ENCODE measurements around the gene SUCLG2.

Gene SUCLG2

DNA sequence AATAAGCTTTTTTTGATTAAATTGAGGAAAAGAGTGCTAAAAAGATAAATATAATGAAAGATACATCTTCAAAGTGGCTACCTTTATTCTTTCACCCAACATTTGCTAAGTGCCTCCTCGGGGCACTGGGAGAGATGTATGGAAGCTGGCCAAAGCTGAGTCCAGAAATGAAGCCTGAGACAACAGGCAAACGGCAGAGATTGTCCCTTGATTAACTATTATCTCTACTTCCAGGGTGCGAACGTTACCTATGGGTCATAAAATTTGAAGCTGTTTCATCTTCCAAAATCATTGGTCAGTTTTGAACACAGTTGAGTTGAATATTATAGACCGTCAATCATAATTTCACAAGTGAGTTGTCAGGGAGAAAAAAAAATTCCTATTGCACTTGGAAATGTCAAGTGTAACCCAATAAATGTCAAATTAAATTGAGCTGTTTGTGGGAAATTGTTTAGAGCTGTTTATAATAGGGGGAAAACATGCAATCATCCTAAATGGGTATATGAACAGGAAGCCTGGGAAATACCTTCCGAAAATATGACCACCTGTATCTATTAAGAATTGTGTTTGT is 73.9 kb downstream of the SUCLG2 start:
- ATAC-seq: no peak
- TF ChIP-seq CSDC2 (CRISPR knock-in tag; IDR thresholded peaks at IDR 0.05): no peak
- TF ChIP-seq, protein P1, sequence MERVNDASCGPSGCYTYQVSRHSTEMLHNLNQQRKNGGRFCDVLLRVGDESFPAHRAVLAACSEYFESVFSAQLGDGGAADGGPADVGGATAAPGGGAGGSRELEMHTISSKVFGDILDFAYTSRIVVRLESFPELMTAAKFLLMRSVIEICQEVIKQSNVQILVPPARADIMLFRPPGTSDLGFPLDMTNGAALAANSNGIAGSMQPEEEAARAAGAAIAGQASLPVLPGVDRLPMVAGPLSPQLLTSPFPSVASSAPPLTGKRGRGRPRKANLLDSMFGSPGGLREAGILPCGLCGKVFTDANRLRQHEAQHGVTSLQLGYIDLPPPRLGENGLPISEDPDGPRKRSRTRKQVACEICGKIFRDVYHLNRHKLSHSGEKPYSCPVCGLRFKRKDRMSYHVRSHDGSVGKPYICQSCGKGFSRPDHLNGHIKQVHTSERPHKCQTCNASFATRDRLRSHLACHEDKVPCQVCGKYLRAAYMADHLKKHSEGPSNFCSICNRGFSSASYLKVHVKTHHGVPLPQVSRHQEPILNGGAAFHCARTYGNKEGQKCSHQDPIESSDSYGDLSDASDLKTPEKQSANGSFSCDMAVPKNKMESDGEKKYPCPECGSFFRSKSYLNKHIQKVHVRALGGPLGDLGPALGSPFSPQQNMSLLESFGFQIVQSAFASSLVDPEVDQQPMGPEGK (CRISPR knock-in tag; IDR thresholded peaks at IDR 0.05; ENCODE audit: borderline replicate concordance): no peak
- TF ChIP-seq ZFP30 (CRISPR knock-in tag; IDR thresholded peaks at IDR 0.05): no peak
- TF ChIP-seq ZNF565 (CRISPR knock-in tag; conservative IDR thresholded peaks at IDR 0.05; ENCODE audit: low read depth): no peak
- TF ChIP-seq TOX (CRISPR knock-in tag; IDR thresholded peaks at IDR 0.05; ENCODE audit: borderline replicate concordance): no peak
- no peak for TF ChIP-seq ZNF8 (CRISPR knock-in tag; IDR thresholded peaks at IDR 0.05)
- TF ChIP-seq ZNF70 (CRISPR knock-in tag; IDR thresholded peaks at IDR 0.05): no peak
- TF ChIP-seq, protein P2, sequence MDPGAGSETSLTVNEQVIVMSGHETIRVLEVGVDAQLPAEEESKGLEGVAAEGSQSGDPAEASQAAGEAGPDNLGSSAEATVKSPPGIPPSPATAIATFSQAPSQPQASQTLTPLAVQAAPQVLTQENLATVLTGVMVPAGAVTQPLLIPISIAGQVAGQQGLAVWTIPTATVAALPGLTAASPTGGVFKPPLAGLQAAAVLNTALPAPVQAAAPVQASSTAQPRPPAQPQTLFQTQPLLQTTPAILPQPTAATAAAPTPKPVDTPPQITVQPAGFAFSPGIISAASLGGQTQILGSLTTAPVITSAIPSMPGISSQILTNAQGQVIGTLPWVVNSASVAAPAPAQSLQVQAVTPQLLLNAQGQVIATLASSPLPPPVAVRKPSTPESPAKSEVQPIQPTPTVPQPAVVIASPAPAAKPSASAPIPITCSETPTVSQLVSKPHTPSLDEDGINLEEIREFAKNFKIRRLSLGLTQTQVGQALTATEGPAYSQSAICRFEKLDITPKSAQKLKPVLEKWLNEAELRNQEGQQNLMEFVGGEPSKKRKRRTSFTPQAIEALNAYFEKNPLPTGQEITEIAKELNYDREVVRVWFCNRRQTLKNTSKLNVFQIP (CRISPR knock-in tag; IDR thresholded peaks at IDR 0.05; ENCODE audit: borderline replicate concordance, low read depth): no peak
- no peak for TF ChIP-seq ISL1 (CRISPR knock-in tag; IDR thresholded peaks at IDR 0.05)
- TF ChIP-seq PPARA (CRISPR knock-in tag; IDR thresholded peaks at IDR 0.05; ENCODE audit: borderline replicate concordance): no peak
- no peak for TF ChIP-seq OSR1 (CRISPR knock-in tag; IDR thresholded peaks at IDR 0.05)
- no peak for TF ChIP-seq ARNTL (CRISPR knock-in tag; IDR thresholded peaks at IDR 0.05; ENCODE audit: borderline replicate concordance, low read depth)
- no peak for TF ChIP-seq ZC3H10 (CRISPR knock-in tag; IDR thresholded peaks at IDR 0.05)
- TF ChIP-seq ZFP3 (CRISPR knock-in tag; IDR thresholded peaks at IDR 0.05): no peak

DNA sequence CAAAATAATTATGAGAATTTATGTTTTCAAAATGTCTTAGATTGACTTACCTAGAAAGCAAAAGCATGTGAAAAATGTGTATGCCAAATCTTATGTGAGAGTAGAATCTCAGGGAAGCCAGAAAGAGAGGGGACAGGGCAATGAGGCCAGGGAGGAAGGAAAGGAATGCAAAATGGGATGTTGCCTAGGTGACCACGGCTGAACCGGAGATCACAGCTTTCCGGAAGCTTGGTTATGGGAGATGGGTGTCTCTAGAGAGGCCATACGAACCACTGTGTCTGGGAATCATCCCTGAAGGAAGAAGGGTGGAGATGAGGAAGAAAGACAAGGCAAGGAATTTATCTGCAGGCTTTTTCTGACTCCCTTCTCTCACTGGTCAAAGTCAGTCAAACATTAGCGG is 76.0 kb downstream of the SUCLG2 start:
- ATAC-seq: no peak

DNA sequence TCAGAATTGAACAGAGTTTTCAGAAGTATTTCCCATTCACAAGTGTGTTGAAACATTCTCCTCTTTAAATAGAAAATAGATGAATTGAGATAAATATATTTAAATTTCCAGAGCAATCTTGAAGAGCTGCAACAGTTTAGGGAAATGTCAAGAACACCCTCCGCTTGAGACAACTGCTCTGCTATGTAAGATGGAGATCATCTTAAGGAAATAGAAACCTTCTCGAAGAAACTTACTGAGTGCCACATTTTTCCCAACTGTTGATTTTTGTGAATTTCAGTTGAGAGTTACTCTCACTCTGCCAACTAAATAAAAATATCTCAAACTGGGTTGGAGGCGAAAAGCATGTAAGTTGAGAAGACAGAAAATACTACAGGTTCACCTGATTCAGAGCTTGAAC is 78.0 kb downstream of the SUCLG2 start:
- TF ChIP-seq ISL1 (CRISPR knock-in tag; IDR thresholded peaks at IDR 0.05) (no peak), PPARA (CRISPR knock-in tag; IDR thresholded peaks at IDR 0.05; ENCODE audit: borderline replicate concordance) (no peak), ZNF8 (CRISPR knock-in tag; IDR thresholded peaks at IDR 0.05) (no peak), TCF4 (CRISPR knock-in tag; IDR thresholded peaks at IDR 0.05; ENCODE audit: borderline replicate concordance) (no peak)
- TF ChIP-seq, protein P3, sequence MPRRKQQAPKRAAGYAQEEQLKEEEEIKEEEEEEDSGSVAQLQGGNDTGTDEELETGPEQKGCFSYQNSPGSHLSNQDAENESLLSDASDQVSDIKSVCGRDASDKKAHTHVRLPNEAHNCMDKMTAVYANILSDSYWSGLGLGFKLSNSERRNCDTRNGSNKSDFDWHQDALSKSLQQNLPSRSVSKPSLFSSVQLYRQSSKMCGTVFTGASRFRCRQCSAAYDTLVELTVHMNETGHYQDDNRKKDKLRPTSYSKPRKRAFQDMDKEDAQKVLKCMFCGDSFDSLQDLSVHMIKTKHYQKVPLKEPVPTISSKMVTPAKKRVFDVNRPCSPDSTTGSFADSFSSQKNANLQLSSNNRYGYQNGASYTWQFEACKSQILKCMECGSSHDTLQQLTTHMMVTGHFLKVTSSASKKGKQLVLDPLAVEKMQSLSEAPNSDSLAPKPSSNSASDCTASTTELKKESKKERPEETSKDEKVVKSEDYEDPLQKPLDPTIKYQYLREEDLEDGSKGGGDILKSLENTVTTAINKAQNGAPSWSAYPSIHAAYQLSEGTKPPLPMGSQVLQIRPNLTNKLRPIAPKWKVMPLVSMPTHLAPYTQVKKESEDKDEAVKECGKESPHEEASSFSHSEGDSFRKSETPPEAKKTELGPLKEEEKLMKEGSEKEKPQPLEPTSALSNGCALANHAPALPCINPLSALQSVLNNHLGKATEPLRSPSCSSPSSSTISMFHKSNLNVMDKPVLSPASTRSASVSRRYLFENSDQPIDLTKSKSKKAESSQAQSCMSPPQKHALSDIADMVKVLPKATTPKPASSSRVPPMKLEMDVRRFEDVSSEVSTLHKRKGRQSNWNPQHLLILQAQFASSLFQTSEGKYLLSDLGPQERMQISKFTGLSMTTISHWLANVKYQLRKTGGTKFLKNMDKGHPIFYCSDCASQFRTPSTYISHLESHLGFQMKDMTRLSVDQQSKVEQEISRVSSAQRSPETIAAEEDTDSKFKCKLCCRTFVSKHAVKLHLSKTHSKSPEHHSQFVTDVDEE (CRISPR knock-in tag; IDR thresholded peaks at IDR 0.05): no peak
- TF ChIP-seq, protein P2 (CRISPR knock-in tag; IDR thresholded peaks at IDR 0.05; ENCODE audit: borderline replicate concordance, low read depth): no peak
- ATAC-seq: no peak

More for the DNA sequence above, 76.0 kb downstream of the SUCLG2 start:
- no peak for TF ChIP-seq ZC3H10 (CRISPR knock-in tag; IDR thresholded peaks at IDR 0.05)
- no peak for TF ChIP-seq ZNF565 (CRISPR knock-in tag; conservative IDR thresholded peaks at IDR 0.05; ENCODE audit: low read depth)
- no peak for TF ChIP-seq ARNTL (CRISPR knock-in tag; IDR thresholded peaks at IDR 0.05; ENCODE audit: borderline replicate concordance, low read depth)
- no peak for TF ChIP-seq RARB (CRISPR knock-in tag; IDR thresholded peaks at IDR 0.05)
- no peak for TF ChIP-seq ZNF8 (CRISPR knock-in tag; IDR thresholded peaks at IDR 0.05)
- TF ChIP-seq TCF4 (CRISPR knock-in tag; IDR thresholded peaks at IDR 0.05; ENCODE audit: borderline replicate concordance): no peak
- TF ChIP-seq TOX (CRISPR knock-in tag; IDR thresholded peaks at IDR 0.05; ENCODE audit: borderline replicate concordance): no peak

DNA sequence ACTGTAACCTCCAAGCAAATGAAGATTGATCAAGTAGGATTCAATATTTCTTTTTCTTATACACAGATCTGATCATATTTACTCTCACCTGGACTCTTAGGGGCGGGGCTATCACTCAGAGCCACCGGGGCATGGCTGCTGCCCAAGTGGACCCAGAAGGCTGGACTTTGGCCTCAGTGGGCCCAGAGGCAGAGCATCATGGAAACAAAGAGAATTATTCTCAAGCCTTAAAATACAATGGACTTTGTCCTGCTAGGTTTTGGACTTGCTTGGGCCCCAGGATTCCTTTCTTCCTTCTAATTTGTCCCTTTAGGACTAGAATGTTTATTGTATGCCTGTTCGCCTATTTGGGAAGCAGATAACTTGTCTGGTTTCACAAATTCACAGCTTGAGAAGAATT is 85.1 kb downstream of the SUCLG2 start:
- TF ChIP-seq GLIS3 (CRISPR knock-in tag; IDR thresholded peaks at IDR 0.05): no peak
- no peak for TF ChIP-seq OSR1 (CRISPR knock-in tag; IDR thresholded peaks at IDR 0.05)
- TF ChIP-seq ISL1 (CRISPR knock-in tag; IDR thresholded peaks at IDR 0.05): no peak
- TF ChIP-seq ZFP30 (CRISPR knock-in tag; IDR thresholded peaks at IDR 0.05): no peak
- no peak for TF ChIP-seq TOX (CRISPR knock-in tag; IDR thresholded peaks at IDR 0.05; ENCODE audit: borderline replicate concordance)
- TF ChIP-seq BACH2 (CRISPR knock-in tag; IDR thresholded peaks at IDR 0.05; ENCODE audit: borderline replicate concordance): no peak
- TF ChIP-seq, protein P3 (CRISPR knock-in tag; IDR thresholded peaks at IDR 0.05): no peak
- TF ChIP-seq PPARA (CRISPR knock-in tag; IDR thresholded peaks at IDR 0.05; ENCODE audit: borderline replicate concordance): no peak
- no peak for TF ChIP-seq ZNF70 (CRISPR knock-in tag; IDR thresholded peaks at IDR 0.05)
- TF ChIP-seq, protein P4, sequence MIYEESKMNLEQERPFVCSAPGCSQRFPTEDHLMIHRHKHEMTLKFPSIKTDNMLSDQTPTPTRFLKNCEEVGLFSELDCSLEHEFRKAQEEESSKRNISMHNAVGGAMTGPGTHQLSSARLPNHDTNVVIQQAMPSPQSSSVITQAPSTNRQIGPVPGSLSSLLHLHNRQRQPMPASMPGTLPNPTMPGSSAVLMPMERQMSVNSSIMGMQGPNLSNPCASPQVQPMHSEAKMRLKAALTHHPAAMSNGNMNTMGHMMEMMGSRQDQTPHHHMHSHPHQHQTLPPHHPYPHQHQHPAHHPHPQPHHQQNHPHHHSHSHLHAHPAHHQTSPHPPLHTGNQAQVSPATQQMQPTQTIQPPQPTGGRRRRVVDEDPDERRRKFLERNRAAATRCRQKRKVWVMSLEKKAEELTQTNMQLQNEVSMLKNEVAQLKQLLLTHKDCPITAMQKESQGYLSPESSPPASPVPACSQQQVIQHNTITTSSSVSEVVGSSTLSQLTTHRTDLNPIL (CRISPR knock-in tag; IDR thresholded peaks at IDR 0.05; ENCODE audit: low read depth): no peak
- TF ChIP-seq RARB (CRISPR knock-in tag; IDR thresholded peaks at IDR 0.05): no peak
- TF ChIP-seq ARNTL (CRISPR knock-in tag; IDR thresholded peaks at IDR 0.05; ENCODE audit: borderline replicate concordance, low read depth): no peak

More for the DNA sequence above, 85.1 kb downstream of the SUCLG2 start:
- no peak for ATAC-seq

Data from SK-N-SH treated with all-trans-retinoic acid at 6 μM for 48 hours (cell line).